ENCODE measurements around the gene GALNTL6. TPM values are rescaled to one million over a fixed set of nuclear protein-coding genes. Genes with fewer than 3 reads are reported as not detected.

Gene GALNTL6
- total RNA-seq, 2 donors from 2014 or later: 0.71 TPM; not detected in 1

GRCh38 chr4:171846893-171847292, 33.7 kb downstream of the GALNTL6 start:
- no peaks in the 10 kb centered on the region for H3K36me3 ChIP-seq (ENCODE audit: control insufficient read depth, insufficient read depth, low read length)
- Mint-ChIP-seq H3K27ac (no peak overlapping the region), H3K9me3 (no peaks in the 10 kb centered on the region), H3K36me3 (ENCODE audit: low read depth) (no peaks in the 10 kb centered on the region), H3K27me3 (ENCODE audit: insufficient read depth) (no peaks in the 10 kb centered on the region), H3K4me1 (no peaks in the 10 kb centered on the region), H3K4me3 (no peak overlapping the region)
- H3K9me3 ChIP-seq (ENCODE audit: control insufficient read depth, low read length): no peaks in the 10 kb centered on the region
- DNase-seq: no peak
- H3K27me3 ChIP-seq (ENCODE audit: control insufficient read depth, insufficient read depth, low read length, poor library complexity, severe bottlenecking): no peaks in the 10 kb centered on the region
- no peak overlapping the region for H3K4me3 ChIP-seq (ENCODE audit: low read length)
- no peak overlapping the region for H3K27ac ChIP-seq (ENCODE audit: low read depth, low read length)
- 56% methylated on average over 1 of the region's 2 CpGs; no CpG with 5 or more reads in 1 of the 2 experiments for WGBS, 2 experiments (ENCODE audit: insufficient coverage in 1 of 2, insufficient read length in 1 of 2)
- H3K9ac ChIP-seq (ENCODE audit: extremely low read depth, low read length, poor library complexity, severe bottlenecking): no peak overlapping the region
- TF ChIP-seq CTCF (conservative IDR thresholded peaks at IDR 0.05): no peak
- H3K4me1 ChIP-seq (ENCODE audit: control insufficient read depth, insufficient read depth, low read length): no peaks in the 10 kb centered on the region

- WGBS, 2 experiments (ENCODE audit: insufficient coverage in 1 of 2, insufficient read length in 1 of 2): 83% methylated on average over 1 of the region's 1 CpG; no CpG with 5 or more reads in 1 of the 2 experiments
- Mint-ChIP-seq H3K4me3 (no peak overlapping the region), H3K9me3 (no peaks in the 10 kb centered on the region), H3K36me3 (ENCODE audit: low read depth) (no peaks in the 10 kb centered on the region), H3K4me1 (no peaks in the 10 kb centered on the region), H3K27ac (no peak overlapping the region), H3K27me3 (ENCODE audit: insufficient read depth) (no peaks in the 10 kb centered on the region)
- Histone ChIP-seq H3K36me3 (ENCODE audit: control insufficient read depth, insufficient read depth, low read length) (no peaks in the 10 kb centered on the region), H3K27ac (ENCODE audit: low read depth, low read length) (no peak overlapping the region), H3K27me3 (ENCODE audit: control insufficient read depth, insufficient read depth, low read length, poor library complexity, severe bottlenecking) (no peaks in the 10 kb centered on the region), H3K4me3 (ENCODE audit: low read length) (no peak overlapping the region), H3K4me1 (ENCODE audit: control insufficient read depth, insufficient read depth, low read length) (no peaks in the 10 kb centered on the region), H3K9ac (ENCODE audit: extremely low read depth, low read length, poor library complexity, severe bottlenecking) (no peak overlapping the region), H3K9me3 (ENCODE audit: control insufficient read depth, low read length) (no peaks in the 10 kb centered on the region)
- TF ChIP-seq CTCF (conservative IDR thresholded peaks at IDR 0.05): no peak
- DNase-seq: no peak
Observed at GRCh38 chr4:171847751-171848150, 34.5 kb downstream of the GALNTL6 start.

- WGBS, 2 experiments (ENCODE audit: insufficient coverage in 1 of 2, insufficient read length in 1 of 2): 91 to 98% methylated on average over 5 to 8 of the region's 8 CpGs
- Histone ChIP-seq H3K9me3 (ENCODE audit: control insufficient read depth, low read length) (no peaks in the 10 kb centered on the region), H3K27ac (ENCODE audit: low read depth, low read length) (no peak overlapping the region), H3K27me3 (ENCODE audit: control insufficient read depth, insufficient read depth, low read length, poor library complexity, severe bottlenecking) (no peaks in the 10 kb centered on the region), H3K4me1 (ENCODE audit: control insufficient read depth, insufficient read depth, low read length) (no peaks in the 10 kb centered on the region), H3K36me3 (ENCODE audit: control insufficient read depth, insufficient read depth, low read length) (no peaks in the 10 kb centered on the region), H3K9ac (ENCODE audit: extremely low read depth, low read length, poor library complexity, severe bottlenecking) (no peak overlapping the region), H3K4me3 (ENCODE audit: low read length) (no peak overlapping the region)
- Mint-ChIP-seq H3K27me3 (ENCODE audit: insufficient read depth) (no peaks in the 10 kb centered on the region), H3K4me1 (no peaks in the 10 kb centered on the region), H3K27ac (no peak overlapping the region), H3K9me3 (peaks cover 2% of the 10 kb centered on the region), H3K4me3 (no peak overlapping the region), H3K36me3 (ENCODE audit: low read depth) (no peaks in the 10 kb centered on the region)
- DNase-seq: no peak
- no peak for TF ChIP-seq CTCF (conservative IDR thresholded peaks at IDR 0.05)
Observed at GRCh38 chr4:171849686-171850222, 36.5 kb downstream of the GALNTL6 start.

All from endodermal cell (in vitro differentiated cells).